Spinal cord (tissue), 10 donors: ENCODE results near the gene SLC12A5. TPM values are rescaled to one million over a fixed set of nuclear protein-coding genes. Genes with fewer than 3 reads are reported as not detected.

Experiments used
- DNase-seq, 6 donors: peaks; one replicate each; pipeline versions ENCODE4 v3.0.0 to v3.0.0-alpha.2; 2013 to 2015; ENCODE audit warnings: low spot score in 6 of 6, low read depth in 4 of 6
- H3K27ac ChIP-seq: one replicate; pipeline ENCODE4 v1.5.1; 2013; ENCODE audit warnings: low read depth, low read length, control low read depth
- H3K27me3 ChIP-seq: one replicate; pipeline ENCODE4 v1.6.1; 2013; ENCODE audit warnings: low read length; ENCODE audit not compliant: control insufficient read depth, insufficient read depth
- H3K36me3 ChIP-seq: one replicate; pipeline ENCODE4 v1.6.1; 2013; ENCODE audit warnings: low read length; ENCODE audit not compliant: control insufficient read depth, insufficient read depth
- H3K4me1 ChIP-seq: one replicate; pipeline ENCODE4 v1.6.1; 2013; ENCODE audit warnings: low read length; ENCODE audit not compliant: control insufficient read depth, insufficient read depth
- H3K4me3 ChIP-seq: one replicate; pipeline ENCODE4 v1.5.1; 2013; ENCODE audit warnings: low read depth, low read length, control low read depth
- H3K9me3 ChIP-seq: one replicate; pipeline ENCODE4 v1.6.1; 2013; ENCODE audit warnings: low read length; ENCODE audit not compliant: control insufficient read depth, insufficient read depth
- WGBS: methylation state at CpG from one replicate; pipeline ENCODE4 v1.1.5; 2013; ENCODE audit warnings: missing lambda C conversion rate; ENCODE audit not compliant: insufficient coverage; 5-methylcytosine and 5-hydroxymethylcytosine counted together
- polyA plus RNA-seq, 2 donors: library from polyadenylated mRNA; unstranded; fragments of 120-200 nt; gene quantifications; one replicate each; pipeline ENCODE4 v1.2.1, GENCODE V29; 2013; ENCODE audit not compliant: insufficient read length in 2 of 2
- total RNA-seq, 2 donors: library from RNA; depleted of rRNA in 1 of 2; stranded (reverse); fragments of 120-200 nt in 1 of 2; fragments of >200 nt in 1 of 2; gene quantifications; one replicate each; pipeline versions ENCODE4 v1.2.3 to v1.2.4, GENCODE V29; 2013 to 2014
- donor health status: healthy.

The SLC12A5 gene
- total and polyA plus RNA-seq, 4 donors, result 26.2 to 191 (median 130) TPM

GRCh38 chr20:46056970-46057855 is 28.2 kb downstream of the SLC12A5 start:
- Histone ChIP-seq H3K9me3 (no peaks in the 10 kb centered on the region), H3K27ac (no peak overlapping the region), H3K4me3 (no peak overlapping the region), H3K27me3 (peaks cover 8% of the 10 kb centered on the region), H3K36me3 (peaks cover 69% of the 10 kb centered on the region), H3K4me1 (peaks cover 42% of the 10 kb centered on the region)
- DNase-seq, result peak in 2 of 6 donors; percentile 28 to 73
- 14% methylated on average over 63 of the region's 65 CpGs for WGBS

DNA sequence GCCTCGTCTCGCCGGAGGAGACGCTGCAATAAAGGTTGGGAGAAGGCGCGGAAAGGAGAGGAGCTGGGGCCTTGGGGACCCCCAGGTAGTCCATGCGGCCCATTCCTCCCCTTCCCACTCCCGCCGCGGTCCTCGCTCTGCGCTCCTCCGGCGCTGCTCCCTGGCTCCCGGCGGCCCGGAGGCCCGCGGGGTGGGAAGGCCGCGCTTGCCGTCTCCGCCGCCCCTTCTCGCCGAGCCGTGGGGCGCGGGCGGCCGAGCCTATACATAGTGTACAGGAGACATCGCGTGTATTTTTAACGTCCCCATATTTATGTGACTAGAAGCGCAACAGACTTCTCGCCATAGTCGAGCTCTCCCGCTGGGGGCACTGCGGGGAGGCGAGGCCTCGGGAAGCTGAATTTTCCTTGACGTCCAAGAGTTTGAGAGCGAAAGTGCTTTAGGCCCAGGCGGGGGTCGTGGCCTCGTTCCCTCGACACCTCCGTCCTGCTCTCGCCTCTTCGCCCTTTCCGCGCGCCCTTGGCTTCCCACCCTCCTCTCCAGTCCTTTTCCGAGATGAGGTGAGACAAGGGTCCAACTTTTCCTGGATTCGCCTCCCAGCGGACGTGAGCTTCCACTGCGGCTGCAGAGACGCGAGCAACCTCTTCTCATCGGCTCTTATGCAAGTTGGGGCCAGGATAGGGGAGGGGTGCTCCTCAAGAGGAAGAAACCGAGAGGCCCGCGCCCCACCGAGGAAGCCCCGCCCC is 29.0 kb downstream of the SLC12A5 start:
- peaks cover 8% of the 10 kb centered on the region for H3K27me3 ChIP-seq
- H3K36me3 ChIP-seq, result peaks cover 70% of the 10 kb centered on the region
- H3K27ac ChIP-seq, result no peak overlapping the region
- H3K4me1 ChIP-seq, result peaks cover 48% of the 10 kb centered on the region
- DNase-seq, result peak in 2 of 6 donors; percentile 68 to 75
- WGBS, result 8% methylated on average over 65 of the region's 66 CpGs
- H3K9me3 ChIP-seq, result no peaks in the 10 kb centered on the region
- no peak overlapping the region for H3K4me3 ChIP-seq

DNA sequence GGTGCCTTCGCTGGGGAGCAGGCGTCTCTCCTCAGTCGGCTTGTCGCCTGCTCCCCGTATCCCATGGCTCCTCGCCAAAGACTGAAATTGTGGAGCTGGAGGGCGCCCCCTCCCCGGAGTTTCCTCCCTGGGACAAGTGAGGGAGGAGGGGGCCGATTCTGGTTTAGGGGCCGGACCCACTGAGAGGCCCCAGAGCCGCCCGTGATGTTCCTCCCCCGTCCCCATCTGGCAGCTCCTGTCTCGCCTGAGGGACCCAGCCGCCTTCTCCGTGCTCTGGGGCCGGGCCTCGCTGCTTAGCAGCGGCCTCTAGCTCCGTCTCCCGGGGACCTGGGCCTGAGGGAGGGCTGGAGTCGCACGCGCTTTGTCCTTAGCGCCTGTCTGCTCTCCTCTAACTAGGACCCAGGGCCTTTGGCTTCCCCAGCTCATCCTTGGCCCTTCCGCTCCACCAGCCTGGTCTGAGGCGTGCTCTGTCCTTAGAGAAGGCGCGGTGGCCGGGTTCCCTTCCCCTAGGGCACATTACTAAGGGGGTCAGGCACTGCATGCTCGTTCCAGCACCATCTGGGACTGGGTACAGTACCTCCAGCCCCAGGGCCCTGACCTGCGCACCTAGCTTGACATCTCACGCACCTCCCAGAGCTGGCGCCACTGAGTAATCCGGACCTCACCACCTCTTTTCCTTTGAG is 29.7 kb downstream of the SLC12A5 start:
- 17% methylated on average over 33 of the region's 35 CpGs for WGBS
- no peak overlapping the region for H3K4me3 ChIP-seq
- peaks cover 8% of the 10 kb centered on the region for H3K27me3 ChIP-seq
- no peak overlapping the region for H3K27ac ChIP-seq
- no peaks in the 10 kb centered on the region for H3K9me3 ChIP-seq
- H3K4me1 ChIP-seq, result peaks cover 50% of the 10 kb centered on the region
- peak in 1 of 6 donors; percentile 24 for DNase-seq
- peaks cover 71% of the 10 kb centered on the region for H3K36me3 ChIP-seq

- peak overlapping the region; percentile 29 for H3K27ac ChIP-seq
- no CpG with 5 or more reads among the region's 2 CpGs for WGBS
- peaks cover 77% of the 10 kb centered on the region for H3K36me3 ChIP-seq
These were observed 31.4 kb downstream of the SLC12A5 start for GRCh38 chr20:46060301-46060881.

DNA sequence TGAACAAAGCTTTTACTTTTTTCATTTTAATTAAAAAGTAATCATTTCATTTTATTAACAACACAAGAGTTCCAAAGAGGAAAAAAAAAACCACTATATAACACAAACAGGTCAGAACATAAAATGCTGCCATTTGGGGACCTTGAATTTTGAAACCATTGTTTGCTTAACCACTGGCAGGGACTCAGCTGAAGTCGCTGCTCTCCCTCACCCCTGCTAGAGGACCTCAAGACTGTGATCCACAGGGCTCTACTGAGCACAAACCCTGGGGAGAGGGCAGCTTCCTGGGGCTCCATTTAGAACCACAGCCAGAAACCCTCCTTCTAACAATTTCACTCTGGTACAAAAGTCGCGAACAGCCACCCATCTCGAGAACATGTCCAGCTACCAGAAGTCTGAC is 32.0 kb downstream of the SLC12A5 start:
- Histone ChIP-seq H3K27me3 (peaks cover 8% of the 10 kb centered on the region), H3K4me3 (no peak overlapping the region), H3K27ac (peak overlapping the region; percentile 29), H3K9me3 (no peaks in the 10 kb centered on the region), H3K4me1 (peaks cover 50% of the 10 kb centered on the region), H3K36me3 (peaks cover 78% of the 10 kb centered on the region)
- 26% methylated on average over 4 of the region's 4 CpGs for WGBS
- no peak for DNase-seq

More at GRCh38 chr20:46060301-46060881, 31.4 kb downstream of the SLC12A5 start:
- no peak for DNase-seq
- peaks cover 8% of the 10 kb centered on the region for H3K27me3 ChIP-seq
- no peaks in the 10 kb centered on the region for H3K9me3 ChIP-seq
- no peak overlapping the region for H3K4me3 ChIP-seq
- peaks cover 50% of the 10 kb centered on the region for H3K4me1 ChIP-seq

GRCh38 chr20:46062151-46062550 is 33.1 kb downstream of the SLC12A5 start:
- Histone ChIP-seq H3K27ac (no peak overlapping the region), H3K4me3 (no peak overlapping the region), H3K27me3 (peaks cover 8% of the 10 kb centered on the region), H3K9me3 (no peaks in the 10 kb centered on the region), H3K36me3 (peaks cover 77% of the 10 kb centered on the region), H3K4me1 (peaks cover 44% of the 10 kb centered on the region)
- DNase-seq, result no peak
- 91% methylated on average over 1 of the region's 4 CpGs for WGBS

- no peak overlapping the region for H3K4me3 ChIP-seq
- H3K27ac ChIP-seq, result no peak overlapping the region
- H3K4me1 ChIP-seq, result peaks cover 39% of the 10 kb centered on the region
- DNase-seq, result no peak
- peaks cover 73% of the 10 kb centered on the region for H3K36me3 ChIP-seq
- no peaks in the 10 kb centered on the region for H3K9me3 ChIP-seq
- 65% methylated on average over 8 of the region's 12 CpGs for WGBS
- H3K27me3 ChIP-seq, result peaks cover 5% of the 10 kb centered on the region
These were observed 33.6 kb downstream of the SLC12A5 start for GRCh38 chr20:46062621-46063020.

GRCh38 chr20:46063151-46063550 is 34.1 kb downstream of the SLC12A5 start:
- peaks cover 34% of the 10 kb centered on the region for H3K4me1 ChIP-seq
- no peak for DNase-seq
- no peak overlapping the region for H3K4me3 ChIP-seq
- H3K27me3 ChIP-seq, result peaks cover under 1% of the 10 kb centered on the region
- no peak overlapping the region for H3K27ac ChIP-seq
- peaks cover 73% of the 10 kb centered on the region for H3K36me3 ChIP-seq
- 100% methylated on average over 1 of the region's 8 CpGs for WGBS
- no peaks in the 10 kb centered on the region for H3K9me3 ChIP-seq

GRCh38 chr20:46063652-46064054 is 34.6 kb downstream of the SLC12A5 start:
- 56% methylated on average over 1 of the region's 3 CpGs for WGBS
- Histone ChIP-seq H3K4me1 (peaks cover 29% of the 10 kb centered on the region), H3K36me3 (peaks cover 72% of the 10 kb centered on the region), H3K27ac (no peak overlapping the region), H3K9me3 (no peaks in the 10 kb centered on the region), H3K4me3 (no peak overlapping the region), H3K27me3 (no peaks in the 10 kb centered on the region)
- no peak for DNase-seq
